ENCODE data around the gene MYRIP. TPM values are rescaled to one million over a fixed set of nuclear protein-coding genes. Genes with fewer than 3 reads are reported as not detected.
A peak's percentile ranks its signal among the peaks of the same experiment; 100 is the strongest.

MYRIP gene
- total and polyA plus RNA-seq, 4 donors: 0.15 to 11.0 (median 5.5) TPM

GRCh38 chr3:40103829-40104228, 294.4 kb downstream of the MYRIP start:
- DNase-seq (no peak), ATAC-seq (ENCODE audit: low FRiP score) (no peak)
- no peak overlapping the region for H3K4me3 ChIP-seq (ENCODE audit: low read length in 2 of 2)
- intact Hi-C loops (cut with DNase I): no loop called here
- peaks cover 2% of the 10 kb centered on the region for H3K9me3 ChIP-seq (ENCODE audit: control insufficient read depth, low read length)
- H3K27me3 ChIP-seq (ENCODE audit: control insufficient read depth in 1 of 2, insufficient read depth in 2 of 2, low read length in 1 of 2): peaks cover 0 to 1% of the 10 kb centered on the region in 2 donors
- no peaks in the 10 kb centered on the region for H3K4me1 ChIP-seq (ENCODE audit: control insufficient read depth in 1 of 2, insufficient read depth in 2 of 2, low read length in 2 of 2)
- H3K36me3 ChIP-seq (ENCODE audit: control insufficient read depth in 1 of 2, insufficient read depth in 2 of 2, low read length in 1 of 2): peaks cover 0 to 1% of the 10 kb centered on the region in 2 donors
- no peak overlapping the region for H3K27ac ChIP-seq (ENCODE audit: low read depth in 1 of 2, low read length in 2 of 2)

GRCh38 chr3:40104441-40104840, 295.0 kb downstream of the MYRIP start:
- Histone ChIP-seq H3K27me3 (ENCODE audit: control insufficient read depth in 1 of 2, insufficient read depth in 2 of 2, low read length in 1 of 2) (peaks cover 0 to 1% of the 10 kb centered on the region in 2 donors), H3K27ac (ENCODE audit: low read depth in 1 of 2, low read length in 2 of 2) (no peak overlapping the region), H3K36me3 (ENCODE audit: control insufficient read depth in 1 of 2, insufficient read depth in 2 of 2, low read length in 1 of 2) (peaks cover 0 to 1% of the 10 kb centered on the region in 2 donors), H3K4me3 (ENCODE audit: low read length in 2 of 2) (no peak overlapping the region), H3K9me3 (ENCODE audit: control insufficient read depth, low read length) (peaks cover 2% of the 10 kb centered on the region), H3K4me1 (ENCODE audit: control insufficient read depth in 1 of 2, insufficient read depth in 2 of 2, low read length in 2 of 2) (no peaks in the 10 kb centered on the region)
- no peak for DNase-seq
- 60 to 61% methylated on average over 4 of the region's 4 CpGs for WGBS, 2 donors
- no peak for ATAC-seq (ENCODE audit: low FRiP score)
- intact Hi-C loops (cut with DNase I): no loop called here

DNA sequence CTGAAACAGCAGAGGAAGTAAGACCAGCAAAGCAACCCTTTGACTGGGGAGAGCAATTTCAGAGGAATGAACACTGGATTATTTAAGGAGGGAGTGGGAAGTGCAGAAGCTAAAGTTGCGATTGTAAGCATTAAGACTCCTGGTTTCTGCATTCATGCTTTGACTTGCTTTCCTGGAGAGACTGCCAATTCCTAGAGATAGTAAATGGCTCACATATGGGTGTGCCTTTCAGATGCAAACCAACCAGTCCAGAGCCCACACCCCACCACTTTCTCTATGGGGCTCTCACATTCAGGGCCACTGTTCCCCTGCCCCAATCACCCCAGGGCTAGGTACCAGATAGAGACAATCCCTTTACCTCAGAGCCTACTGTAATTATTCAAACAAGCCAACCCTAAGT, 299.2 kb downstream of the MYRIP start:
- Histone ChIP-seq H3K36me3 (ENCODE audit: control insufficient read depth in 1 of 2, insufficient read depth in 2 of 2, low read length in 1 of 2) (no peaks in the 10 kb centered on the region), H3K4me1 (ENCODE audit: control insufficient read depth in 1 of 2, insufficient read depth in 2 of 2, low read length in 2 of 2) (no peaks in the 10 kb centered on the region), H3K4me3 (ENCODE audit: low read length in 2 of 2) (no peak overlapping the region), H3K9me3 (ENCODE audit: control insufficient read depth, low read length) (no peaks in the 10 kb centered on the region), H3K27me3 (ENCODE audit: control insufficient read depth in 1 of 2, insufficient read depth in 2 of 2, low read length in 1 of 2) (no peaks in the 10 kb centered on the region), H3K27ac (ENCODE audit: low read depth in 1 of 2, low read length in 2 of 2) (no peak overlapping the region)
- intact Hi-C loops (cut with DNase I): no loop called here
- WGBS, 2 donors: 94 to 100% methylated on average over 1 of the region's 1 CpG
- DNase-seq: no peak
- ATAC-seq (ENCODE audit: low FRiP score): no peak

DNA sequence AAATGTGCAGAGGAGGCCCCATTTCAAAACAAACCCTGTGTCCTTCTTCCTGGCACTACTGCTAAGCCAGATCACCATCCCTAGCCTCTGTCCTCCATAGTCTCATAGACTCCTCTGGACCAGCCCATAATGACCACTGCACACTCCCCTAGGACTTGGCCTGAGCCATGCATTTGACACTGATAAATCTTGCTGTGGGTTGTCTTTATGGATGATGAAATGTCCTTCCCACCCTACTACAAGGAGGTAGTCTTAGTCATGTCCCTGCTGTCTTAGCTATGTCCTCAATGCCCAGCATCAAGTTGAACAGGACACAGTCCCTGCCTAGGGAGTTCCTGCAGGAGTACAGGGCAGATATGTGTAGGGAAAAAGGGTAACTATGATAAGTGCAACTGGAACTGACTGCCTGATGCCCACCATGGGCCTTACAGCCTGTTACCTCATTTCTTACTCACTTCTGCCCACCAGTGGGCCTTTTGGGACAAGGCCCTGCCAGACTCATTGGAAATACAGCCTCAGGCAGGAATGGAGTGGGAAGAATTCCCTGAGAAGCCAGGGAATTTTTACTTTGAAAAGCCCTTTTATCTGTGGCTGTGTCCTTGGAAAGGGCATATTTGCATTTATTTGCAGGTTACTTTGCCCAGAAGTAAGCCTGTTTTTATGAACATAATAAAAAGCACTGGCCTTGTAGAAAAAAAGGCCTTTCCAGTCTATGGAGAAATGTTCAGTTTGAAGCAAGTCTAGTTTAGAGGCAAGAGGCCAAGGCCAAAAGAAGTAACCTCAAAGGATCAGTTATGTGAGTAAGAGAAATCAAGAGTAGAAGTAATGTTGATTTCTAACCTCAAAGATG, 300.5 kb downstream of the MYRIP start:
- Histone ChIP-seq H3K4me3 (ENCODE audit: low read length in 2 of 2) (no peak overlapping the region), H3K27me3 (ENCODE audit: control insufficient read depth in 1 of 2, insufficient read depth in 2 of 2, low read length in 1 of 2) (no peaks in the 10 kb centered on the region), H3K27ac (ENCODE audit: low read depth in 1 of 2, low read length in 2 of 2) (no peak overlapping the region), H3K4me1 (ENCODE audit: control insufficient read depth in 1 of 2, insufficient read depth in 2 of 2, low read length in 2 of 2) (no peaks in the 10 kb centered on the region), H3K9me3 (ENCODE audit: control insufficient read depth, low read length) (no peaks in the 10 kb centered on the region), H3K36me3 (ENCODE audit: control insufficient read depth in 1 of 2, insufficient read depth in 2 of 2, low read length in 1 of 2) (no peaks in the 10 kb centered on the region)
- DNase-seq (no peak), ATAC-seq (ENCODE audit: low FRiP score) (no peak)
- intact Hi-C loops (cut with DNase I): no loop called here

GRCh38 chr3:40116478-40117177, 307.2 kb downstream of the MYRIP start:
- Histone ChIP-seq H3K4me1 (ENCODE audit: control insufficient read depth in 1 of 2, insufficient read depth in 2 of 2, low read length in 2 of 2) (no peaks in the 10 kb centered on the region), H3K27ac (ENCODE audit: low read depth in 1 of 2, low read length in 2 of 2) (peak overlapping the region in 1 of 2 donors; percentile 12), H3K9me3 (ENCODE audit: control insufficient read depth, low read length) (no peaks in the 10 kb centered on the region), H3K36me3 (ENCODE audit: control insufficient read depth in 1 of 2, insufficient read depth in 2 of 2, low read length in 1 of 2) (no peaks in the 10 kb centered on the region), H3K27me3 (ENCODE audit: control insufficient read depth in 1 of 2, insufficient read depth in 2 of 2, low read length in 1 of 2) (no peaks in the 10 kb centered on the region), H3K4me3 (ENCODE audit: low read length in 2 of 2) (no peak overlapping the region)
- ATAC-seq (ENCODE audit: low FRiP score) (no peak), DNase-seq (no peak)
- intact Hi-C loops (cut with DNase I): no loop called here
- WGBS, 2 donors: 46 to 52% methylated on average over 9 of the region's 9 CpGs

DNA sequence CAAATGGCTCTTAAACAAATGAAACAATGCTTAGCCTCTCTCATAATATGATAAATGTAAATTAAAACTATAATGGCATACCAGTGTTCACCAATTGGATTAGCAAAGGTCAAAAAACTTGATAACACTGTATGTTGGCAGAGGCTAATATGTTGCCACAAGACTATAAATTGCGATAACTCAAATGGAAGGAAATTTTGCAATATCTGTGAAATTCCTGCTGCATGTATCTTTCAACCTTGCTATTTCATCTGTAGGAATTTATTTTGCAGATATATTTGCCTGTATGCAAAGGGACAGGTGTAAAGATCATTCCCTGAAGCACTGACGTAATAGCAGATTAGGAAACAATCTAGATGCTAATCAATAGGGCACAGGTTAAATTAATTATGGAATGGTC, 308.7 kb downstream of the MYRIP start:
- H3K4me1 ChIP-seq (ENCODE audit: control insufficient read depth in 1 of 2, insufficient read depth in 2 of 2, low read length in 2 of 2): no peaks in the 10 kb centered on the region
- H3K9me3 ChIP-seq (ENCODE audit: control insufficient read depth, low read length): no peaks in the 10 kb centered on the region
- DNase-seq (no peak), ATAC-seq (ENCODE audit: low FRiP score) (no peak)
- no peaks in the 10 kb centered on the region for H3K36me3 ChIP-seq (ENCODE audit: control insufficient read depth in 1 of 2, insufficient read depth in 2 of 2, low read length in 1 of 2)
- no peaks in the 10 kb centered on the region for H3K27me3 ChIP-seq (ENCODE audit: control insufficient read depth in 1 of 2, insufficient read depth in 2 of 2, low read length in 1 of 2)
- 49 to 96% methylated on average over 2 of the region's 2 CpGs for WGBS, 2 donors
- H3K4me3 ChIP-seq (ENCODE audit: low read length in 2 of 2): no peak overlapping the region
- intact Hi-C loops (cut with DNase I): no loop called here
- H3K27ac ChIP-seq (ENCODE audit: low read depth in 1 of 2, low read length in 2 of 2): no peak overlapping the region

GRCh38 chr3:40120067-40120692, 310.8 kb downstream of the MYRIP start:
- DNase-seq (no peak), ATAC-seq (ENCODE audit: low FRiP score) (no peak)
- intact Hi-C loops (cut with DNase I): no loop called here
- no peaks in the 10 kb centered on the region for H3K36me3 ChIP-seq (ENCODE audit: control insufficient read depth in 1 of 2, insufficient read depth in 2 of 2, low read length in 1 of 2)
- no peaks in the 10 kb centered on the region for H3K9me3 ChIP-seq (ENCODE audit: control insufficient read depth, low read length)
- WGBS, 2 donors: 74 to 77% methylated on average over 3 of the region's 3 CpGs
- H3K27ac ChIP-seq (ENCODE audit: low read depth in 1 of 2, low read length in 2 of 2): no peak overlapping the region
- no peaks in the 10 kb centered on the region for H3K27me3 ChIP-seq (ENCODE audit: control insufficient read depth in 1 of 2, insufficient read depth in 2 of 2, low read length in 1 of 2)
- no peaks in the 10 kb centered on the region for H3K4me1 ChIP-seq (ENCODE audit: control insufficient read depth in 1 of 2, insufficient read depth in 2 of 2, low read length in 2 of 2)
- no peak overlapping the region for H3K4me3 ChIP-seq (ENCODE audit: low read length in 2 of 2)

GRCh38 chr3:40120806-40121205, 311.4 kb downstream of the MYRIP start:
- no peaks in the 10 kb centered on the region for H3K4me1 ChIP-seq (ENCODE audit: control insufficient read depth in 1 of 2, insufficient read depth in 2 of 2, low read length in 2 of 2)
- no peak overlapping the region for H3K27ac ChIP-seq (ENCODE audit: low read depth in 1 of 2, low read length in 2 of 2)
- no peak for DNase-seq
- H3K36me3 ChIP-seq (ENCODE audit: control insufficient read depth in 1 of 2, insufficient read depth in 2 of 2, low read length in 1 of 2): no peaks in the 10 kb centered on the region
- no peaks in the 10 kb centered on the region for H3K9me3 ChIP-seq (ENCODE audit: control insufficient read depth, low read length)
- no peak overlapping the region for H3K4me3 ChIP-seq (ENCODE audit: low read length in 2 of 2)
- WGBS, 2 donors: 55 to 62% methylated on average over 3 of the region's 3 CpGs
- no peaks in the 10 kb centered on the region for H3K27me3 ChIP-seq (ENCODE audit: control insufficient read depth in 1 of 2, insufficient read depth in 2 of 2, low read length in 1 of 2)
- no peak for ATAC-seq (ENCODE audit: low FRiP score)
- intact Hi-C loops (cut with DNase I): no loop called here
